GM21390 (cell line): Measurements from ENCODE around the gene CFAP54.

Experiments used
- ATAC-seq: cut with Tn5 transposase; IDR thresholded peaks from one replicate; pipeline ENCODE4 v1.9.1; 2021; ENCODE audit not compliant: unreplicated experiment

CFAP54 gene

DNA sequence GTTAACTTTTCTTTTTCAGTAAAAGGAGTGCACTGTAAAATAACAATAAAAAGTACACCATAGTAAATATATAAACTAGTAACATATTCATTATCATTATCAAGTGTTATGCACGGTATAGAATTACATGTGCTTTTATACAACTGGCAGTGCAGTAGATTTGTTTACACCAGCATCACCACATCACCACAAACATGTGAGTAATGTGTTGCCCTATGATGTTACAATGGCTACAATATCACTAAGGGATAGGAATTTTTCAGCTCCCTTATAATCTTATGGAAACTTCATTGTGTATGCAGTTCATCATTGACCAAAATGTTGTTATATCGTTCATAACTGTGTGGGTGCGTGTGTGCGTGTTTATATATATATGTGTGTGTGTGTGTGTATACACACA lies 394.2 kb downstream of the CFAP54 start:
- no peak for ATAC-seq

DNA sequence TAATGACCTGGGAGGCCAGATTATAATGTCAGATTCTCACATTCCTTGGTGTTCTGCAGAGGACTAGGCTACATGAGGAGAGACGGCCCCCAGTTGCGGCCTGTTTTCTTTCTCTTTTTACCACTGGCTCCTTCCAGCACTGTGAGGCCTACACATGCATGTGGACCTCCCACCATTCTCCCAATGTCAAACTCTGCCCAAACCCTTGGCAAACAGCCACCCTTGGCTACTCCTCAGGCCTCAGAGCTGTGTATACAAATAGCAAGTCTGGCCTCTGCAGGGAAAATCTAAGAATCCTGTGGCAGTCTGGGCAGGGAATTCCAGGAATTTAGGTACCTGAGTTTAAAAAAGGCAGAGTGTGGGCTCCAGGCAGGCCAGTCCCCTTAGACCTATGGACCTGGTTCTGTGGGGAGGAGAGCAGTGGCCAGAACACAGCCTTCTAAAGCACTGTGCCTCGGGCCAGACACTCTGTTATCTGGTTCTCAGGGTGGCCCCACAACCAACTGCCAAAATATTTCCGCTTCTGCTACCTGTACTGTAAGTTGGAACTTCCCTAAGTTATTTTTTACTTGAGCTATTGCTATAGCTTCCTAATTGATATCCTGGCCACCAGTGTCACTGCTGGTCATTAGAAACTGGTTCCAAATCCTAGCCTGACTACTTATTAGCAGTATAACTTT lies 397.8 kb downstream of the CFAP54 start:
- ATAC-seq, result no peak

DNA sequence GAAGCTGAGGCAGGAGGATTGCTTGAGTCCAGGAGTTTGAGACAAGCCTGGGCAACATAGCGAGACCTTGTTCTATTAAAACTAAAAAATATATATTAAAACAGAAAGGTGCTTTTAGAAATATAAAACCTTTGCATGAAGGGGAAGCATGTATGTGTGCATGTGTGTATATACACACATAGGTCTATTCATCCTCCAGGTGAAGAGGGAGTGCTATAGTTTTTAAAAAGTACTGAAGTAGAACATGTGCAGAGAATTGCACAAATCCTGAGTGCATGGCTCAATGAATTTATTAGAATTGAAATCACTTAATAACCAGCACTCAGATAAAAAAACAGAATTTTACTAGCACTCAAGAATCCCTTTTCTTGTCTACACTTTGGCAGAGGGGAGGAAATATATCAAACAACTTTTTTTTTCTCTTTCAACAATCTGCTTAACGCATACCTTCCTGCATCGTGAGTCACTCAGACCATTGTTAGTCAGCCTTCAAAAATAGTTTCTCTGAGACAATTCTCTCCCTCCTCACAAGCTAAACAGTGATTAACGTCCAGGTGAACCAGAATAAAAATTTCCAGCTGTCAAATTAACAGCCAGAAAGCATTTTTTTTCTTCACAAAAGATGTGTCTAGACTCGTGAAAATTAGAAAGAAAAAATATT lies 400.0 kb downstream of the CFAP54 start:
- no peak for ATAC-seq

DNA sequence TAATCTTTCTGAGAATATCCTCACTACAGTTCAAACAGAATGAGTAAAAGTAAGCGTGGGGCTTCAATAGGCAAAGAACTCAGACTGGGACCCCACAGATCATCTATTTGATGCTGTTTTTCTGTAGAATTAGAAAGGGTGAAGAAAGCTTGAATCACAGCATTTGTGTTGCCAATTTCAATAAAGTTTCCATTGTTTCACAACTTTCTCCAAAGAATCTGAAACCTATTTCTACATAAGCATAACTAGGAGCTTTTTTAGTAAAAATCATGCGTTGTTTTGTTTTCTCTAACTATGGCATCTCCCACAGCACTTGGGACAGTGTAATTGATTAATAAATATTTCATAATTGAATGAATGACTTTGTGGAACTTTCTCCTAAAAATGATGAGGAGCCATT lies 401.0 kb downstream of the CFAP54 start:
- ATAC-seq, result no peak

DNA sequence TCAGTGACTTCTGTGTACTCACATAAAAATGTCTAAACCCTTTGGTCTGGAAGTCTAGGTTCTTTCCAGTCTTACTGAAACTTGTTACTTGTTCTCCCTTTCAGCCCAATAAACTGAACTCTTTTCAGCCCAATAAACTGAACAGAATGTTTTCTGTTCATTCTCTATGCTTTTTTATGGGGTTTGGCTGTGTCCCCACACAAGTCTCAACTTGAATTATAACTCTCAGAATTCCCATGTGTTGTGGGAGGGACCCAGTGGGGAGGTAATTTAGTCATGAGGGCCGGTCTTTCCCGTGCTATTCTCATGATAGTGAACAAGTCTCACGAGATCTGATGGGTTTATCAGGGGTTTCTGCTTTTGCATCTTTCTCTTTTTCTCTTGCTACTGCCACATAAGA lies 402.7 kb downstream of the CFAP54 start:
- ATAC-seq, result no peak

DNA sequence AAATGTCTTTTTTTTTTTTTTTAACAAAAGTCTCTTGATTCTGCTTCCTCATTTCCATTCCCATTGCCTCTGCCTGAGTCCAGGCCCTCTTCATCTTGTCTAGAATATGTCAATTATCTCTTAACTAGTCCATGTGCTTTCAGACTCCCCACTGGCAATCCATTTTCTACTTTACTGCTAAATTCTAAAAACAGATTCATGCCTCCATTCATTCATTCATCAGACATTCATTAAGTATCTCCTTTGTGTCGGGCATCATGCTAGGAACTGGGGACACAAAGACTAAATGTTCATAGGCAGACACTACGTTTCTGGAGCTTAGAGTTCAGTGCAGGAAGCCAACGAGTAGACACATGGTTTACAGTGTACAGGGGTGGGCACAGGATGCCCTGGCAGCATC lies 408.0 kb downstream of the CFAP54 start:
- no peak for ATAC-seq

DNA sequence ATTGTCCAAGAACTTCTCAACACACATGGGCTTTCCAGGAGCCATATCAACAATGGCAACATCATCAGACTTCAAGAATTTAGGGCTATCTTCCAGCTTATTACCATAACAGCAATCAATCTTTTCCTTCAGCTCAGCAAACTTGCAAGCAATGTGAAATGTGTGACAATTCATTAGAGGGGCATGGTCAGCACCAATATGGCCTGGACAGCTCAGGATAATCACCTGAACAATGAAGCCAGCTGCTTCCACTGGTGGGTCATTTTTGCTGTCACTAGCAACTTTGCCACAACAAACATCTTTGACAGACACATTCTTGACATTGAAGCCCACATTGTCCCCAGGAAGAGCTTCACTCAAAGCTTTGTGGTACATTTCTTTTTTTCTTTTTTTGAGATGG lies 411.8 kb downstream of the CFAP54 start:
- ATAC-seq, result no peak

DNA sequence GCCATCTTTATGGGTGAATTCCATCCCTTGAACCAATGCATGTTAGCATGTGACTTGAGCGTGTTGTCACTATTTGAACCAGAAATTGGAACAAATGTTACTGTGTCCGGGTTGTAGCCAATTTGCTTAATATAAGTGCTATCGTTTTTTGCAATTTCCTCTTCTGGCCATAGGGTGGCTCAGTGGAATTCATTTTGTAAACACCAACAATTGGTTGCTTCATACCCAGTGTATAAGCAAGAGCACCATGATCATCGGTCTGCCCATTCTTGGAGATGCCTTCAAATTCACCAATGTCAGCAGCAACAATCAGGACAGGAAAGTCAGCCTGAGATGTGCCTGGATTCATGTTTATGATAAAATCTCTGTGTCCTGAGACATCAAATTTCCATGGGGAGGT lies 412.7 kb downstream of the CFAP54 start:
- no peak for ATAC-seq

DNA sequence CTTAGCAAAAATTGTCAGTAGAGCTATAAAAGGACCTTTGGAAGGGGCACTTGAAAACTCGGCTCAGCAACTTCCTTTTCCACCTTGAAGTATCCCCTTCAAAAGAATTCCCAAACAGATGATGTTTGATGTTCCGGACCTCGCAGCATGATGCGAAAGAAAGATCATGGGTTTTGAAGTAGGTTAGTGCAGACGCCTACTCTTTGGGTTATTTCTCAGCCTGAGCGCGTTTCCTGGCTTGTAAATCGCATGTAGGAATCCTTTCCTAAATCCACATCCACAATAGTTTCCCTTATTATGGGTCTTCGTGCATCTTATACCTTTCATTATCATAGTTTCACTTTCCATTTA lies 417.1 kb downstream of the CFAP54 start:
- ATAC-seq, result no peak

DNA sequence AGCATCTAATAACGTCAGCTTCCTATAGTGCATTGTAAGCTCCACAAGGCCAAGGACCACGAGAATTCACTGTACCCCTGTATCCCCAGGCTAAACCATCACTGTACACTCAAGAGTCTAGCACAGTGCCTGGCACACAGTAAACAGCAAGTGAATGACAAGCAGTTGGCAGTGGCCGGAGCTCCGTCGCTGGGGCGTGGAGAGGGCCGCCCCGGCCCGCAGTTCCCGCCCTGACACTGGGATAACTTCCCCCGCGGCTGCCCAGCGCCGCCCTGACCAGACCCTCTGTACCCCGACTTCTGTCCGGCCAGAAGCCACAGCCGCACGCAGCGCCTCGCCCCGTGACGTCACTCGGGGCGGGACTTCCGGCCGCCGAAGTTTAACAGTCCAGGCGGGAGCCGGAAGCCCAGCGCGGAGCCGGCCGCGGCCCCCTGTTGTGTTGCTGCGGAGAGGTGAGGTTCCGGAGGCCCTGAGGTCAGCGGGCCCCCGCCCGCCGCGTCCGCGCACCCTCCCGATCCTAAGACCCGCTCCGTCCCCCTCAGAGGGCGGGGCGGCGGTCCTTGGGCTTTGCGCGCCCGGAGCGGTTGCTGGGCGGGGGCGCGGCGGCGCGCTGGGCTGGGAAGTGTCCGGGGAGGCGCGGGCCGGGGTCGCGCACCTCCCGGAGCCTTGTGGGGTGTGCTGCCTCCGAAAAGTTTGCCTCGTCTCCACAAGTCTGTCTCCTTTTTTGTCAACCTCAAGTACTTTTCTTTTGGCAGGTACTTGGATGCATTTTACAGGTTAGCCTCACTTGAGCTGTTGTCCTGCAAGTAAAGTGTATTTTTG lies 417.7 kb downstream of the CFAP54 start, which contains the start of gene NEDD1:
Gene NEDD1, plus strand, starts transcription at position 409 of the 822 bp plus-strand sequence. CDS start 2,503 bp downstream, outside the sequence.
- ATAC-seq, result peak; percentile 92

DNA sequence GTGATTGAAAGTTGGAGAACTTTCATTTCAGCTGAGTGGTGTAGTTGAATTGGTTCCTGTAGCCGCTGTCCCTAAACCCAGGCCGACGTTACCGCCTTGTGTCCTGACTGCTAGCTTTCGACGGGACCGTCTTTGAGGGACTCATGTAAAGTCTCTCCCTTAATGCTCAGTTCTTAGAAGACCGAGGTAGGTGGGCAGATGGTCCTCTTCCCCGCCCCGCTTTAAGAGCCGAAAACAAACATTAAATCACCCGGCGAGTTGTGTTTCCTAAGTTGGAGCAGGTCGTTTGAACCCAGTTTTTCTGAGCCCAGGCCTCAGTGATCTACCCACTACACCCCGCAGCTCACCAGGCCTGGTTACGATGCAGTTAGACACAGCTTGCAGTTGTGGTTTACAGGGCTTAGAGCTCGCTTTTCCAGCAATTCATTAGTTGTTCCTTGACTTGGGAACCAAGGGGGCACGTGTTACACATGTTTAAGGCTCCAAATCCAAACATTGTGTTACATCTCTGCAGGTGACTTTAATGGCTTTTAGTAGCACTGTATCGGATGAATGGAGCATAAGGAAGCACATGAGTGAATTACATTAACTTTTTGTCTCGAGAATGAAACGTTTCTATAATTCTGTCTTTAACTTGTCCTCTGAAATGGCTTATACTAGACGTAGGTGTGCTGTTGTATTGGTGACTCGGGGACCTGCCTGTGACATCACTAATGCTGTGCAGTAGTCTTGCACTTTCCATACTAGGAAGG lies 418.5 kb downstream of the CFAP54 start:
- ATAC-seq, result peak; percentile 24

DNA sequence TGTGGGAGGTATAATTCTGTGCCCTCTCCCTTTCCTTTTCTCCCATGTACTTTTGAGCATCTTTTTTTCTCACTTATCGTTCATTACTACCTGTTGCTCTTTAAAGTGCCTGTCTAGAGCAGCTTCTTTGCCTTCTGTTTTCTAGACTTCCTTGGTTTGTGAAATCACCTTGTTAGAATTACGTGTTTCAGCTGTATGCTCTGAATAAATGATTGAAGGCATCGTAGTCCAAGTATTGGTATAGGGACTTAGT lies 419.0 kb downstream of the CFAP54 start:
- no peak for ATAC-seq

DNA sequence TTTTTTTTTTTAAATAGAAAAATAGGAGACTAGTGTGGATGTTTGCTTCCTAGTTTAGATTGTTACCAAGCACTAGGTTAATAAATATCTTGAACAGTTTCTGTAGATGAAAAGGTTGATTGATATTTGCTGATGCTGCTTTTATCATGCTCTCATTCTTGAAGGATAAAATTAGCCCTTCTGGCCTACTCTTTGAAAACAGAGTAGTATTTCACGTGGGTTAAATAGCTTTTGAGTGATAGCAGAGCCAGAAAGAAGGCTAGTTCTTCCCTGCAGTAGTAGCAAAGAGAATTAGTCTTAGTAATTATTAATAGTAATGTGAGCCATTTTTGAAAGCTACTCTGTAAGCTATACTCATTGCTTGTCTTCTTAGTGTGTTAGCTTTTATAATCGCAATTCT lies 422.9 kb downstream of the CFAP54 start:
- no peak for ATAC-seq

DNA sequence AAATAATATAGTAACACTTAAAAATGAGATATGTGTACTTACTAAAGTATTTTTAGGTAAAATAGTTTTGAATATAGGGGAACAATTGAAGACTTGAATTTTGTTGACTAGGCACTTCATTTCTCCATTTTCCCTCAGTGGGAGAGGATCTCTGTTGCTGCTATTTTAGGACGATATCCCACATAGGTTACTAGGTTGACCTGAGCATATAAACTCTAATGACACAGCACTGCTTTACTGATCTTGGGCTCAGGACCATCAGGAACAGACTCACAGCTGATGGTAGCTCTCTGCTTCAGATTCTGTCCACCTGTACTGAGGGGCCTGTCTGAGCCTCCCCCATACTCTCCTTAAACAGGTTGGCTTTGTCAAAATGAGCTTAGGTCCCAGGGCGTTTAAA lies 423.6 kb downstream of the CFAP54 start:
- no peak for ATAC-seq

DNA sequence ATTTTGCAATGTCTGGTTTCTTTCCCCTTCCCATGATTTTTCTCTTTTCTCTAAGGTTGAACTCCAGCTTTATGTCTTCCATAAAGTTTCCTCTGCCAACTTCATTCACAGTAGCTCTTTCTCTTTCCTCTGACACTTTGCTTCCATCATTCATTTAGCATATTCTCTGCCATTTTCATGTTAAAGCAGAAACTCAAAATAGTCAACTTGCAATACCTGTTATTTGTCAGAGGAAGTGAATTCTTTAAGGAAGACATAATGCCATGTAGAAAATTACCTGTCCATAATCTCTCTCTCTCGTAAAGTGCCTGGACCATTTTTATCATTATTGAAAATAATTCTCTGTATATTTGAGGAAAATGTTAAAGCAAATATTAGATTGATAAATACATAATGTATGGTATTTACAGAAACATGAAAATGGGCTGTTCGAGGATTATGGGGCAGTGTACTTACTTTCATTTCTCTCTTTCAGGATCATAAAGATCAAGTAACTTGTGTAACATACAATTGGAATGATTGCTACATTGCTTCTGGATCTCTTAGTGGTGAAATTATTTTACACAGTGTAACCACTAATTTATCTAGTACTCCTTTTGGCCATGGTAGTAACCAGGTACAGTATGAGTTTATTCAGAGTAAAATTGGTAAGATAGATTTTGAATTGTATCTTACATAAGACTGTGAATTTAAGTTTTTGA lies 430.3 kb downstream of the CFAP54 start:
- no peak for ATAC-seq
